ENCODE data around the gene SLC35D3. TPM values are rescaled to one million over a fixed set of nuclear protein-coding genes. Genes with fewer than 3 reads are reported as not detected.

SLC35D3 gene
- total RNA-seq, 1 experiment from 2014 or later, result not detected

GRCh38 chr6:136963259-136963658 lies 41.2 kb downstream of the SLC35D3 start:
- Histone ChIP-seq H3K27me3 (ENCODE audit: insufficient read depth, low read length) (no peaks in the 10 kb centered on the region), H3K79me2 (ENCODE audit: insufficient read depth, low read length) (no peaks in the 10 kb centered on the region), H4K20me1 (ENCODE audit: insufficient read depth) (no peaks in the 10 kb centered on the region), H3K4me2 (ENCODE audit: low read length) (no peak overlapping the region), H3K9ac (ENCODE audit: low read length) (no peak overlapping the region), H3K9me2 (ENCODE audit: insufficient read depth) (no peaks in the 10 kb centered on the region), H2AFZ (ENCODE audit: low read depth, low read length, poor library complexity, severe bottlenecking) (no peak overlapping the region), H3K9me3 (ENCODE audit: control insufficient read depth in 1 of 2, insufficient read depth in 1 of 2, low read depth in 1 of 2, low read length in 2 of 2) (no peaks in the 10 kb centered on the region), H3K36me3 (ENCODE audit: control insufficient read depth in 1 of 2, insufficient read depth in 2 of 2, low read length in 2 of 2) (no peaks in the 10 kb centered on the region), H3K27ac (ENCODE audit: low read depth, low read length) (no peak overlapping the region), H3K4me3 (replicated peaks in 1 of 2; ENCODE audit: low read depth in 1 of 2, low read length in 2 of 2) (no peak overlapping the region), H3K4me1 (ENCODE audit: control insufficient read depth in 1 of 2, insufficient read depth in 2 of 2, low read length in 2 of 2) (peaks cover 0 to 5% of the 10 kb centered on the region in 2 experiments; a peak in 3 of 4 replicates)
- intact Hi-C loops (cut with micrococcal nuclease), result no loop called here
- DNase-seq (ENCODE audit: low read depth, low spot score) (no peak), ATAC-seq (no peak)
- POLR2A ChIA-PET, result no interaction called here
- RAD21 ChIA-PET (ENCODE audit: low non-redundant PET in 1 of 2, low total read pairs in 2 of 2, uncharacterized antibody in 2 of 2, unreplicated experiment in 2 of 2), result no interaction called here
- no peak for TF ChIP-seq ELF1 (IDR thresholded peaks at IDR 0.05; ENCODE audit: borderline replicate concordance, low read depth)
- TF ChIP-seq RAD21 (IDR thresholded peaks at IDR 0.05; ENCODE audit: low read depth), result no peak
- no peak for TF ChIP-seq ZBTB33 (IDR thresholded peaks at IDR 0.05; ENCODE audit: extremely low read depth, insufficient replicate concordance, low read length)
- TF ChIP-seq TCF7L2 (IDR thresholded peaks at IDR 0.05; ENCODE audit: borderline replicate concordance, extremely low read depth, insufficient read depth, insufficient read length), result no peak
- TF ChIP-seq CTCF (IDR thresholded peaks at IDR 0.05 in 2 of 3, conservative IDR thresholded peaks at IDR 0.05 in 1 of 3; ENCODE audit: borderline replicate concordance in 1 of 3, insufficient read depth in 1 of 3, low read depth in 2 of 3, low read length in 2 of 3), result no peak
- TF ChIP-seq SIN3A (IDR thresholded peaks at IDR 0.05; ENCODE audit: low read depth), result no peak
- TF ChIP-seq ZFX (IDR thresholded peaks at IDR 0.05), result no peak
- TF ChIP-seq POLR2A (IDR thresholded peaks at IDR 0.05; ENCODE audit: borderline replicate concordance, extremely low read depth, insufficient read depth, insufficient read length), result no peak
- no peak for TF ChIP-seq CEBPB (IDR thresholded peaks at IDR 0.05; ENCODE audit: low read depth)
- TF ChIP-seq POLR2AphosphoS5 (IDR thresholded peaks at IDR 0.05; ENCODE audit: low read depth, low read length), result no peak
- no peak for TF ChIP-seq JUND (IDR thresholded peaks at IDR 0.05)
- no TSS peak for BruUV-seq (replicated peaks)
- CTCF ChIA-PET, result no interaction called here

All from HCT116 (cell line).